Measurements from ENCODE around the gene ZER1.

Gene ZER1

GRCh38 chr9:128689293-128689774 lies 82.4 kb downstream of the ZER1 start:
- DNase-seq: peak; percentile 42 to 47

GRCh38 chr9:128688501-128689292 lies 83.0 kb downstream of the ZER1 start, which contains the start of gene SET:
SET (plus strand) TSS chr9:128689222; CDS start chr9:128689583, 361 bp downstream.
- DNase-seq: peak; percentile 82 to 88

GRCh38 chr9:128687453-128687852 lies 84.3 kb downstream of the ZER1 start:
- no peak for DNase-seq

GRCh38 chr9:128685636-128686489 lies 85.9 kb downstream of the ZER1 start:
- peak; percentile 34 to 37 for DNase-seq

- peak; percentile 62 to 63 for DNase-seq
Measured at GRCh38 chr9:128684325-128685199, 87.2 kb downstream of the ZER1 start.

GRCh38 chr9:128684065-128684324 lies 87.7 kb downstream of the ZER1 start:
- no peak for DNase-seq

- DNase-seq: no peak
Measured at GRCh38 chr9:128683340-128684064, 88.2 kb downstream of the ZER1 start.
